Measurements from ENCODE around the gene MGP.

DNA sequence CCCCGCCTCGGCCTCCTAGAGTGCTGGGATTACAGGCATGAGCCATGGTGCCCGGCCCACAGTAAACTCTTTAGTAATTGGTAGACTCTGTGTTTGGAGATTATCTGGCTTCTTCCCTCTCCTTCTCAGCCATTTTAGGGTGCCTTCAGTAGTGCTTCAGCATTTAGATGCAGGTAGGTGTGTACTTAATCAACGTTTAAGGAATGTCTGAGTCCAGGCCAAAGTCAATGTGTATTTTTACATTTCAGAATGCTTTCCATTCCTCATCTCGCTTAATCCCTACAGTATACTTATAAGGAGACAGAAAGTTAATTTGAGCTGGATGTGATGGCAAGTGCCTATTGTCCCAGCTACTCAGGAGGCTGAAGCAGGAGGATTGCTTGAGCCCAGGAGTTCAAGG is 20.5 kb upstream of the MGP start:
- TF ChIP-seq, protein P1, sequence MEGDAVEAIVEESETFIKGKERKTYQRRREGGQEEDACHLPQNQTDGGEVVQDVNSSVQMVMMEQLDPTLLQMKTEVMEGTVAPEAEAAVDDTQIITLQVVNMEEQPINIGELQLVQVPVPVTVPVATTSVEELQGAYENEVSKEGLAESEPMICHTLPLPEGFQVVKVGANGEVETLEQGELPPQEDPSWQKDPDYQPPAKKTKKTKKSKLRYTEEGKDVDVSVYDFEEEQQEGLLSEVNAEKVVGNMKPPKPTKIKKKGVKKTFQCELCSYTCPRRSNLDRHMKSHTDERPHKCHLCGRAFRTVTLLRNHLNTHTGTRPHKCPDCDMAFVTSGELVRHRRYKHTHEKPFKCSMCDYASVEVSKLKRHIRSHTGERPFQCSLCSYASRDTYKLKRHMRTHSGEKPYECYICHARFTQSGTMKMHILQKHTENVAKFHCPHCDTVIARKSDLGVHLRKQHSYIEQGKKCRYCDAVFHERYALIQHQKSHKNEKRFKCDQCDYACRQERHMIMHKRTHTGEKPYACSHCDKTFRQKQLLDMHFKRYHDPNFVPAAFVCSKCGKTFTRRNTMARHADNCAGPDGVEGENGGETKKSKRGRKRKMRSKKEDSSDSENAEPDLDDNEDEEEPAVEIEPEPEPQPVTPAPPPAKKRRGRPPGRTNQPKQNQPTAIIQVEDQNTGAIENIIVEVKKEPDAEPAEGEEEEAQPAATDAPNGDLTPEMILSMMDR (IDR thresholded peaks at IDR 0.05) = no peak
- TF ChIP-seq POLR2A (IDR thresholded peaks at IDR 0.05) = no peak
- no peak for TF ChIP-seq POLR2AphosphoS5 (IDR thresholded peaks at IDR 0.05)
- TF ChIP-seq EP300 (IDR thresholded peaks at IDR 0.05) = no peak
